GM23338 (cell line): ENCODE results near the gene SLC6A11. TPM values are rescaled to one million over a fixed set of nuclear protein-coding genes. Genes with fewer than 3 reads are reported as not detected.

Experiments used
- ATAC-seq: fragments of 200-7000 bp; cut with Tn5 transposase; 3 replicates; pipeline ENCODE4 v1.9.1; 2020
- DNase-seq: peaks from one replicate; pipeline ENCODE4 v3.0.0-alpha.2; 2015; ENCODE audit warnings: low spot score
- H2AFZ ChIP-seq: fragments of 200-600 bp; sonication (generic); 2 replicates; pipeline ENCODE4 v1.8.0; 2016; ENCODE audit warnings: antibody characterized with exemption, mild to moderate bottlenecking, moderate library complexity
- H3F3A ChIP-seq: fragments of 200-600 bp; sonication (generic); replicated peaks from 2 replicates; pipeline ENCODE4 v1.8.0; 2017; ENCODE audit warnings: antibody characterized with exemption, mixed run types, low read depth
- H3K27ac ChIP-seq: fragments of 200-600 bp; sonication (generic); 2 replicates; pipeline ENCODE4 v1.6.1; 2016; ENCODE audit warnings: low read depth
- H3K27me3 ChIP-seq: fragments of 200-600 bp; sonication (generic); 2 replicates; pipeline ENCODE4 v1.8.0; 2016; ENCODE audit warnings: mild to moderate bottlenecking, mixed run types, moderate library complexity; ENCODE audit not compliant: insufficient read depth
- H3K36me3 ChIP-seq: fragments of 200-600 bp; sonication (generic); 2 replicates; pipeline ENCODE4 v1.8.0; 2016; ENCODE audit warnings: mild to moderate bottlenecking; ENCODE audit not compliant: insufficient read depth
- H3K4me1 ChIP-seq: fragments of 200-600 bp; sonication (generic); 2 replicates; pipeline ENCODE4 v1.8.0; 2016; ENCODE audit warnings: mild to moderate bottlenecking, moderate library complexity; ENCODE audit not compliant: insufficient read depth
- H3K4me2 ChIP-seq: fragments of 200-600 bp; sonication (generic); 2 replicates; pipeline ENCODE4 v1.7.1; 2017; ENCODE audit warnings: mixed run types
- H3K4me3 ChIP-seq: fragments of 200-600 bp; sonication (generic); 2 replicates; pipeline ENCODE4 v1.6.1; 2016; ENCODE audit warnings: mixed run types
- H3K79me2 ChIP-seq: fragments of 200-600 bp; sonication (generic); replicated peaks from 2 replicates; pipeline ENCODE4 v1.8.0; 2017; ENCODE audit warnings: mild to moderate bottlenecking; ENCODE audit not compliant: insufficient read depth
- H3K9me2 ChIP-seq: fragments of 200-600 bp; sonication (generic); 2 replicates; pipeline ENCODE4 v1.8.0; 2017; ENCODE audit not compliant: insufficient read depth
- H4K20me1 ChIP-seq: fragments of 200-600 bp; sonication (generic); replicated peaks from 2 replicates; pipeline ENCODE4 v1.8.0; 2017; ENCODE audit warnings: mild to moderate bottlenecking; ENCODE audit not compliant: insufficient read depth
- H3K27ac Mint-ChIP-seq: 2 replicates; pipeline ENCODE4 v1.8.0; 2020; ENCODE audit warnings: inconsistent platforms, mild to moderate bottlenecking, moderate library complexity, mixed read lengths
- H3K27me3 Mint-ChIP-seq: 3 replicates; pipeline ENCODE4 v1.8.0; 2022; ENCODE audit warnings: low read depth, mild to moderate bottlenecking, moderate library complexity, mixed read lengths, inconsistent platforms; ENCODE audit not compliant: insufficient read depth, poor library complexity
- H3K36me3 Mint-ChIP-seq: 3 replicates; pipeline ENCODE4 v1.8.0; 2021; ENCODE audit warnings: low read depth, mild to moderate bottlenecking, inconsistent platforms, moderate library complexity, mixed read lengths
- H3K4me1 Mint-ChIP-seq: 3 replicates; pipeline ENCODE4 v1.8.0; 2020; ENCODE audit warnings: mild to moderate bottlenecking, inconsistent platforms, mixed read lengths
- H3K4me3 Mint-ChIP-seq: 3 replicates; pipeline ENCODE4 v1.8.0; 2021; ENCODE audit warnings: moderate library complexity, mild to moderate bottlenecking, inconsistent platforms, mixed read lengths
- H3K9me3 Mint-ChIP-seq: 3 replicates; pipeline ENCODE4 v1.8.0; 2020; ENCODE audit warnings: moderate library complexity, mild to moderate bottlenecking, inconsistent platforms, mixed read lengths
- CREB1 ChIP-seq: fragments of 250-450 bp; sonication (Bioruptor Pico); IDR thresholded peaks from 2 replicates; pipeline ENCODE4 v1.5.0; 2020; ENCODE audit warnings: low read depth, mild to moderate bottlenecking, moderate library complexity
- CTCF ChIP-seq, 2 experiments: fragments of 200-600 bp in 1 of 2; sonication (generic) in 1 of 2; conservative IDR thresholded peaks; 2 replicates each; pipeline versions ENCODE4 v1.5.1 to v1.6.1; 2016 to 2017; ENCODE audit warnings: antibody characterized with exemption in 2 of 2, low read depth in 2 of 2, mild to moderate bottlenecking in 2 of 2, moderate library complexity in 1 of 2
- ETS1 ChIP-seq: IDR thresholded peaks from 2 replicates; pipeline ENCODE4 v1.6.1; 2016; ENCODE audit warnings: antibody characterized with exemption
- EZH2 ChIP-seq: fragments of 200-600 bp; sonication (generic); IDR thresholded peaks from one replicate; pipeline ENCODE4 v1.8.0; 2017; ENCODE audit warnings: antibody characterized with exemption, mild to moderate bottlenecking, low read depth; ENCODE audit not compliant: unreplicated experiment
- EZH2phosphoT487 ChIP-seq: fragments of 200-600 bp; sonication (generic); IDR thresholded peaks from one replicate; pipeline ENCODE4 v1.8.1; 2018; ENCODE audit warnings: antibody characterized with exemption; ENCODE audit not compliant: unreplicated experiment
- JUNB ChIP-seq: IDR thresholded peaks from one replicate; pipeline ENCODE4 v1.6.1; 2016; ENCODE audit warnings: antibody characterized with exemption; ENCODE audit not compliant: unreplicated experiment
- NANOG ChIP-seq: IDR thresholded peaks from 2 replicates; pipeline ENCODE4 v1.6.1; 2016; ENCODE audit warnings: antibody characterized with exemption, borderline replicate concordance
- POLR2AphosphoS5 ChIP-seq: IDR thresholded peaks from 2 replicates; pipeline ENCODE4 v1.6.1; 2016; ENCODE audit warnings: antibody characterized with exemption, low read depth
- REST ChIP-seq: IDR thresholded peaks from one replicate; pipeline ENCODE4 v1.6.1; 2018; ENCODE audit warnings: antibody characterized with exemption; ENCODE audit not compliant: unreplicated experiment
- STAT1 ChIP-seq: IDR thresholded peaks from one replicate; pipeline ENCODE4 v1.6.1; 2016; ENCODE audit warnings: antibody characterized with exemption; ENCODE audit not compliant: unreplicated experiment
- ZNF114 ChIP-seq: fragments of 250-450 bp; sonication (Bioruptor Pico); IDR thresholded peaks from 2 replicates; pipeline ENCODE4 v1.5.0; 2020; ENCODE audit warnings: mild to moderate bottlenecking, moderate library complexity
- ZNF331 ChIP-seq: fragments of 250-450 bp; sonication (Bioruptor Pico); IDR thresholded peaks from 2 replicates; pipeline ENCODE4 v1.5.0; 2020; ENCODE audit warnings: low read depth, mild to moderate bottlenecking, moderate library complexity
- ZNF462 ChIP-seq: fragments of 250-450 bp; sonication (Bioruptor Pico); IDR thresholded peaks from 2 replicates; pipeline ENCODE4 v1.5.0; 2020; ENCODE audit warnings: mild to moderate bottlenecking, moderate library complexity
- polyA plus RNA-seq: library from polyadenylated mRNA; unstranded; fragments of >200 nt; fragmentation: Nextera tagmentation; extraction: Ambion mirVana; gene quantifications from 2 replicates; pipeline ENCODE4 v1.2.1, GENCODE V29; 2016
- total RNA-seq: library from RNA; depleted of rRNA; stranded (reverse); fragments of >200 nt; shearing (Covaris generic); gene quantifications from 2 replicates; pipeline ENCODE4 v1.2.3, GENCODE V29; 2014

SLC6A11 gene
- total and polyA plus RNA-seq, 2 experiments from 2014 or later = 0.47 to 1.1 TPM

- Histone ChIP-seq H3K4me1 (no peaks in the 10 kb centered on the region; the same call in 1 of the 2 replicates), H3K4me3 (no peak overlapping the region), H3K27me3 (peaks cover 25% of the 10 kb centered on the region), H3K79me2 (no peaks in the 10 kb centered on the region), H4K20me1 (no peaks in the 10 kb centered on the region), H3K9me2 (no peaks in the 10 kb centered on the region), H3K4me2 (no peak overlapping the region), H3K36me3 (no peaks in the 10 kb centered on the region), H3F3A (no peaks in the 10 kb centered on the region), H2AFZ (no peak overlapping the region; the same call in 1 of the 2 replicates), H3K27ac (no peak overlapping the region)
- no peak overlapping the region for H3K4me3 Mint-ChIP-seq
- peaks cover 21% of the 10 kb centered on the region for H3K4me1 Mint-ChIP-seq
- H3K36me3 Mint-ChIP-seq = no peaks in the 10 kb centered on the region; the same call in 2 of the 3 replicates
- no peak for TF ChIP-seq ZNF114
- no peak for TF ChIP-seq ZNF331
- TF ChIP-seq POLR2AphosphoS5 = no peak
- TF ChIP-seq STAT1 = no peak
- no peak for TF ChIP-seq JUNB
- TF ChIP-seq CTCF (conservative IDR thresholded peaks at IDR 0.05; ENCODE audit: low read depth in 2 of 2) = no peak
- TF ChIP-seq REST = no peak
- no peak for TF ChIP-seq NANOG
- no peak for TF ChIP-seq EZH2phosphoT487
- TF ChIP-seq ZNF462 (CRISPR knock-in tag) = no peak
- no peak for TF ChIP-seq CREB1
- TF ChIP-seq EZH2 = no peak
- no peak for TF ChIP-seq ETS1
- DNase-seq = no peak
- no peak overlapping the region for H3K27ac Mint-ChIP-seq
- H3K9me3 Mint-ChIP-seq = no peaks in the 10 kb centered on the region; the same call in 2 of the 3 replicates
- no peak for ATAC-seq
- peaks cover 22% of the 10 kb centered on the region for H3K27me3 Mint-ChIP-seq
Observed at GRCh38 chr3:10988001-10988665, 172.1 kb downstream of the SLC6A11 start.
